Pancreas (tissue), 10 donors: ENCODE results near the gene QPCT. TPM values are rescaled to one million over a fixed set of nuclear protein-coding genes. Genes with fewer than 3 reads are reported as not detected.

ENCODE experiments used
- ATAC-seq, 4 donors: fragments of 200-7000 bp; cut with Tn5 transposase; one replicate each; pipeline versions ENCODE4 v1.8.0 to v1.9.1; 2020; ENCODE audit warnings: mild to moderate bottlenecking in 4 of 4, moderate library complexity in 4 of 4
- DNase-seq, 6 donors: peaks; one replicate each; pipeline ENCODE4 v3.0.0-alpha.2; 2020
- FAIRE-seq: peaks from 2 replicates; lab custom pipeline; 2012; peaks lifted over from hg19 to GRCh38; lab: Jason Lieb, UNC
- H3K27ac ChIP-seq, 4 donors: fragments of 200-600 bp; sonication (generic); 1 replicate in 3 of 4; 2 replicates in 1 of 4; pipeline versions ENCODE4 v1.5.0 to v1.8.0; 2020
- H3K27me3 ChIP-seq, 4 donors: fragments of 200-600 bp; one replicate each; pipeline ENCODE4 v1.8.0; 2021
- H3K36me3 ChIP-seq, 3 donors: fragments of 200-600 bp; sonication (generic) in 1 of 3; one replicate each; pipeline versions ENCODE4 v1.5.0 to v1.8.0; 2020 to 2021
- H3K4me1 ChIP-seq, 3 donors: fragments of 200-600 bp; one replicate each; pipeline ENCODE4 v1.8.0; 2021
- H3K4me3 ChIP-seq, 4 donors: fragments of 200-600 bp; sonication (generic) in 2 of 4; one replicate each; pipeline versions ENCODE4 v1.5.0 to v1.8.0; 2020 to 2021
- H3K9me3 ChIP-seq, 4 donors: fragments of 200-600 bp; one replicate each; pipeline ENCODE4 v1.8.0; 2021
- CTCF ChIP-seq, 4 donors: fragments of 200-600 bp; sonication (generic) in 3 of 4; IDR thresholded peaks; one replicate each; pipeline versions ENCODE4 v1.5.0 to v1.8.0; 2021; ENCODE audit warnings: antibody characterized with exemption in 4 of 4
- WGBS, 2 donors: extraction: QIAGEN DNeasy Blood & Tissue Kit; methylation state at CpG; one replicate each; pipeline ENCODE4 v1.1.7; 2013; 5-methylcytosine and 5-hydroxymethylcytosine counted together
- intact Hi-C, 3 donors: fragments of 100-400 bp; cut with DNase I; formaldehyde crosslinking; loops; one replicate each; pipeline versions ENCODE4 v1.11.1 to v1.14.2; 2022
- polyA plus RNA-seq, 2 donors: library from polyadenylated mRNA; stranded (reverse); fragments of 200-250 nt; gene quantifications; one replicate each; pipeline ENCODE4 v1.2.3, GENCODE V29; 2013
- total RNA-seq, 6 donors: library from RNA; stranded (reverse); fragmentation: NEBNext Ultra II Directional in 4 of 6; extraction: Animal tissue kit (Norgen Biotek cat#: 25700) in 4 of 6; gene quantifications; one replicate each; pipeline versions ENCODE4 v1.2.1 to v1.2.4, GENCODE V29; 2021 to 2023
- donor health status: healthy with polysubstance abuse.
- donor health status: DM: no; HTN: no; CAD: no; lungs with moderate emphysema.
- donor health status: DM: no; HTN: no; CAD: no.
- donor health status: control.
- donor health status: control.
- donor health status: Bipolar disorder and iron deficiency.
- donor health status: DM: yes; HTN: yes; CAD: no.
- donor health status: DM: no; HTN: no; CAD: no.
- donor health status: DM: no; HTN: no; CAD: no.
- donor health status: DM: yes; HTN: yes; CAD: no.

Gene QPCT
- total and polyA plus RNA-seq, 8 donors: 0.79 to 69.0 (median 7.4) TPM

- no peak for ATAC-seq
- DNase-seq: no peak
- no peak for FAIRE-seq
- Histone ChIP-seq H3K4me3 (no peak overlapping the region), H3K36me3 (no peaks in the 10 kb centered on the region), H3K27me3 (no peaks in the 10 kb centered on the region), H3K4me1 (no peaks in the 10 kb centered on the region), H3K27ac (no peak overlapping the region), H3K9me3 (no peaks in the 10 kb centered on the region)
- intact Hi-C loops: no loop called here
- TF ChIP-seq CTCF (IDR thresholded peaks at IDR 0.05): no peak
- WGBS, 2 donors: 95% methylated on average over 3 of the region's 3 CpGs
Observed at GRCh38 chr2:37315364-37315763, 29.1 kb upstream of the QPCT start.

- no peak overlapping the region for H3K27ac ChIP-seq
- intact Hi-C loops: no loop called here
- DNase-seq (no peak), FAIRE-seq (no peak), ATAC-seq (no peak)
- no peaks in the 10 kb centered on the region for H3K36me3 ChIP-seq
- no peak overlapping the region for H3K4me3 ChIP-seq
- 94 to 96% methylated on average over 5 of the region's 5 CpGs for WGBS, 2 donors
- H3K4me1 ChIP-seq: no peaks in the 10 kb centered on the region
- H3K27me3 ChIP-seq: no peaks in the 10 kb centered on the region
- no peak for TF ChIP-seq CTCF (IDR thresholded peaks at IDR 0.05)
- H3K9me3 ChIP-seq: no peaks in the 10 kb centered on the region
Observed at GRCh38 chr2:37316181-37316580, 28.2 kb upstream of the QPCT start.

GRCh38 chr2:37317746-37318145 lies 26.7 kb upstream of the QPCT start:
- no peak overlapping the region for H3K27ac ChIP-seq
- H3K36me3 ChIP-seq: no peaks in the 10 kb centered on the region
- no peaks in the 10 kb centered on the region for H3K27me3 ChIP-seq
- FAIRE-seq (no peak), DNase-seq (no peak), ATAC-seq (no peak)
- H3K9me3 ChIP-seq: no peaks in the 10 kb centered on the region
- WGBS, 2 donors: 92 to 94% methylated on average over 1 of the region's 1 CpG
- no peak overlapping the region for H3K4me3 ChIP-seq
- intact Hi-C loops: no loop called here
- TF ChIP-seq CTCF (IDR thresholded peaks at IDR 0.05): no peak
- H3K4me1 ChIP-seq: peaks cover 0 to 9% (median 6%) of the 10 kb centered on the region in 3 donors

GRCh38 chr2:37318401-37318800 lies 26.0 kb upstream of the QPCT start:
- no peaks in the 10 kb centered on the region for H3K9me3 ChIP-seq
- ATAC-seq (peak in 1 of 4 donors; percentile 28), DNase-seq (no peak), FAIRE-seq (no peak)
- no peaks in the 10 kb centered on the region for H3K27me3 ChIP-seq
- no peaks in the 10 kb centered on the region for H3K36me3 ChIP-seq
- intact Hi-C loops: no loop called here
- 78 to 84% methylated on average over 5 of the region's 5 CpGs for WGBS, 2 donors
- no peak for TF ChIP-seq CTCF (IDR thresholded peaks at IDR 0.05)
- H3K4me1 ChIP-seq: peaks cover 0 to 9% (median 6%) of the 10 kb centered on the region in 3 donors
- no peak overlapping the region for H3K4me3 ChIP-seq
- no peak overlapping the region for H3K27ac ChIP-seq

GRCh38 chr2:37319754-37320609 lies 24.4 kb upstream of the QPCT start:
- 92% methylated on average over 12 of the region's 12 CpGs for WGBS, 2 donors
- no peak for TF ChIP-seq CTCF (IDR thresholded peaks at IDR 0.05)
- Histone ChIP-seq H3K36me3 (no peaks in the 10 kb centered on the region), H3K9me3 (no peaks in the 10 kb centered on the region), H3K4me3 (no peak overlapping the region), H3K27ac (no peak overlapping the region), H3K4me1 (peaks cover 0 to 9% (median 6%) of the 10 kb centered on the region in 3 donors), H3K27me3 (no peaks in the 10 kb centered on the region)
- ATAC-seq (no peak), FAIRE-seq (no peak), DNase-seq (no peak)
- intact Hi-C loops: no loop called here
